Left ventricle myocardium inferior (tissue), 1 donor: ENCODE measurements around the gene LMNB1. TPM values are rescaled to one million over a fixed set of nuclear protein-coding genes. Genes with fewer than 3 reads are reported as not detected.
A peak's percentile ranks its signal among the peaks of the same experiment; 100 is the strongest.
"Not testable (repeated sequence)": the region's sequence is repeated elsewhere in the genome, so short reads cannot be mapped to it uniquely, and the experiment has no call there.

Source experiments
- DNase-seq: peaks from one replicate; pipeline ENCODE4 v3.0.0-alpha.2; 2020
- H3K27ac ChIP-seq: fragments of 200-600 bp; replicated peaks from 2 replicates; pipeline ENCODE4 v1.8.0; 2021
- H3K27me3 ChIP-seq: fragments of 200-600 bp; 2 replicates; pipeline ENCODE4 v1.8.0; 2021; ENCODE audit warnings: low read depth
- H3K36me3 ChIP-seq: fragments of 200-600 bp; 2 replicates; pipeline ENCODE4 v1.8.0; 2021
- H3K4me1 ChIP-seq: fragments of 200-600 bp; 2 replicates; pipeline ENCODE4 v1.8.0; 2021
- H3K4me3 ChIP-seq: fragments of 200-600 bp; 2 replicates; pipeline ENCODE4 v1.8.0; 2021; ENCODE audit warnings: mild to moderate bottlenecking, moderate library complexity
- H3K9me3 ChIP-seq: fragments of 200-600 bp; replicated peaks from 2 replicates; pipeline ENCODE4 v1.8.0; 2021
- intact Hi-C: fragments of 100-400 bp; cut with micrococcal nuclease; formaldehyde crosslinking; loops from one replicate; pipeline ENCODE4 v1.11.0; 2022
- total RNA-seq: library from RNA; stranded (reverse); fragmentation: NEBNext Ultra II Directional; extraction: Animal tissue kit (Norgen Biotek cat#: 25700); gene quantifications from one replicate; pipeline ENCODE4 v1.2.1, GENCODE V29; 2021
- TF ChIP-seq, protein P1 (sequence below): fragments of 200-600 bp; IDR thresholded peaks from 2 replicates; pipeline ENCODE4 v1.8.0; 2021; ENCODE audit warnings: antibody characterized with exemption, mild to moderate bottlenecking, borderline replicate concordance
- donor health status: DM: no; HTN: yes; CAD: no; lungs with severe emphysema.

Gene LMNB1
- total RNA-seq, 1 donor from 2014 or later: 1.8 TPM

DNA sequence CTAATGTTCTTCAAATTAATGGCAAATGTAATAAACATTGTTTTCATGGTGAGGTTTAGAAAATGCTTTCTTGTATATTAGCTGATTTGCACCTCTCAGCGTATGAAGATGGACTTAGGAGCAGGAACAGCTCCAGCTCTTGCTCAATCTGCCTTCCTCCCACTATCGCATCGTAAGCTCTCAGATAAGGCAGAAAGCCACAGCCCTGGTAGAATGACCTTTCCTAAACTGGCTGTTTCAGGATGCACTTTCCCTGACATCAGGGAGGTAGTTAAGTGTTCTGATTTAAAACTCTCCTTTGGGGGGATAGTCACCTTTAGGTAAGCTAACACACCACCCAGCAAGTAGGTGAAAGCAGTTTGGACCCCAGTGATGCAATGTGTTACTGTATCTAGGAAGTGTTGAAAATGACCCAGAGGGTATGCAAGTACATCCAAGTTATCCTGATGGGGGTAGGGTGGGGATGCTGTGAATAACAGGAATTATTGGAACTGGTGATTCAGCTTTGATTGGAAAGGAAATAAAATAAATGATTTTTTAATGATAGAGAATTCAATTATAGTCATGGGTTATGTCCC is 72.3 kb downstream of the LMNB1 start:
- intact Hi-C loops: no loop called here
- no peak overlapping the region for H3K4me3 ChIP-seq
- H3K27me3 ChIP-seq: no peaks in the 10 kb centered on the region
- TF ChIP-seq, protein P1, sequence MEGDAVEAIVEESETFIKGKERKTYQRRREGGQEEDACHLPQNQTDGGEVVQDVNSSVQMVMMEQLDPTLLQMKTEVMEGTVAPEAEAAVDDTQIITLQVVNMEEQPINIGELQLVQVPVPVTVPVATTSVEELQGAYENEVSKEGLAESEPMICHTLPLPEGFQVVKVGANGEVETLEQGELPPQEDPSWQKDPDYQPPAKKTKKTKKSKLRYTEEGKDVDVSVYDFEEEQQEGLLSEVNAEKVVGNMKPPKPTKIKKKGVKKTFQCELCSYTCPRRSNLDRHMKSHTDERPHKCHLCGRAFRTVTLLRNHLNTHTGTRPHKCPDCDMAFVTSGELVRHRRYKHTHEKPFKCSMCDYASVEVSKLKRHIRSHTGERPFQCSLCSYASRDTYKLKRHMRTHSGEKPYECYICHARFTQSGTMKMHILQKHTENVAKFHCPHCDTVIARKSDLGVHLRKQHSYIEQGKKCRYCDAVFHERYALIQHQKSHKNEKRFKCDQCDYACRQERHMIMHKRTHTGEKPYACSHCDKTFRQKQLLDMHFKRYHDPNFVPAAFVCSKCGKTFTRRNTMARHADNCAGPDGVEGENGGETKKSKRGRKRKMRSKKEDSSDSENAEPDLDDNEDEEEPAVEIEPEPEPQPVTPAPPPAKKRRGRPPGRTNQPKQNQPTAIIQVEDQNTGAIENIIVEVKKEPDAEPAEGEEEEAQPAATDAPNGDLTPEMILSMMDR: no peak
- H3K27ac ChIP-seq: peak overlapping the region; percentile 74
- peaks cover 67% of the 10 kb centered on the region for H3K4me1 ChIP-seq
- H3K9me3 ChIP-seq: no peaks in the 10 kb centered on the region
- no peak for DNase-seq
- H3K36me3 ChIP-seq: no peaks in the 10 kb centered on the region

DNA sequence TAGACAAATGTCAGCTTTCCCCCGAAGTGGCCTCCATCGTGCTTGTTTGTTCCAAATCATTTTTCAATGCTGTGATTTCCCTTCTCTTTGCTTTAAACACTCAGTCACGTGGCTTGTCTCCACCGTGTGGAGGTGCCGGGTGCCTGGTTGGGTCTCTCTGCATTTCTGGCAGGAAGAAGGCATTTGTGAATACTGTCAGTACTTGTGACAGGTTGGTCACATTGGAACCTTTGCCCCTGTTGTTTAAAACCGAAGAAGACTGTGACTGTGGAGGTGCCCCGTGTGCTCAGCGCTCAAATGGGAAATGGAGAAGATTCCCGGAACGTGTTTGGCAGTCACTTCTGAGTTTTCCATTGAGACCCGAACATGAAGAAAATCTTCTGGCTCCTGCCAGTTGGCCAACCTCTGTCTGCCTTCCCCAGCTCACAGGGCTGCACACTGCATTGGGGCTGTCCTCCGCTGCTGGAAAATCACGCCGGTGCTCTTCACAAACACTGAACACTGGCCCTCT is 74.6 kb downstream of the LMNB1 start:
- intact Hi-C loops: no loop called here
- peak overlapping the region; percentile 80 for H3K27ac ChIP-seq
- H3K9me3 ChIP-seq: no peaks in the 10 kb centered on the region
- H3K4me1 ChIP-seq: peaks cover 55% of the 10 kb centered on the region
- no peak for DNase-seq
- no peaks in the 10 kb centered on the region for H3K27me3 ChIP-seq
- TF ChIP-seq, protein P1: no peak
- peak overlapping the region; percentile 17 for H3K4me3 ChIP-seq
- H3K36me3 ChIP-seq: no peaks in the 10 kb centered on the region

DNA sequence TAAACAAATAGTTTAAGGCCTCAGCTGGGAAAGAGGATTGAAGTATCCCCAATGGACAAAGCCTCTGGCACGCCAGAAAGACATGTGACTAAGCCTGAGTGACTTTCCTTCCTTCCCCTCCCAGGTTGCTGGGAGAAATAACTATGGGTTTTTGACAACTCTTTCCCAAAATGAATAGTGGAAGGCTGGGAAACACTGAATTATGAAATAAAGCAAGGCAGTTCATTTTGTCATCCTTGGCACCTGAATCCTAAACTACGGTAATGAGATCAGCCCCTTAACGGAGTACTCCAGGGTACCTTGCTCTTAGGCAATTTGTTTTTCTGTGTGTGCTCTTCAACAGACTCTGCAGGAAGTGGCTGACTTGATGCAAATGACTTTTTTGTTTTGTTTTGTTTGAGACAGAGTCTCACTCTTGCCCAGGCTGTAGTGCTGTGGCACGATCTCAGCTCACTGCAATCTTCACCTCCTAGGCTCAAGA is 75.2 kb downstream of the LMNB1 start:
- Histone ChIP-seq H3K4me1 (peaks cover 51% of the 10 kb centered on the region), H3K27me3 (no peaks in the 10 kb centered on the region), H3K4me3 (peak overlapping the region; percentile 17), H3K36me3 (no peaks in the 10 kb centered on the region), H3K9me3 (no peaks in the 10 kb centered on the region), H3K27ac (peak overlapping the region; percentile 80)
- TF ChIP-seq, protein P1: no peak
- no peak for DNase-seq
- intact Hi-C loops: no loop called here

DNA sequence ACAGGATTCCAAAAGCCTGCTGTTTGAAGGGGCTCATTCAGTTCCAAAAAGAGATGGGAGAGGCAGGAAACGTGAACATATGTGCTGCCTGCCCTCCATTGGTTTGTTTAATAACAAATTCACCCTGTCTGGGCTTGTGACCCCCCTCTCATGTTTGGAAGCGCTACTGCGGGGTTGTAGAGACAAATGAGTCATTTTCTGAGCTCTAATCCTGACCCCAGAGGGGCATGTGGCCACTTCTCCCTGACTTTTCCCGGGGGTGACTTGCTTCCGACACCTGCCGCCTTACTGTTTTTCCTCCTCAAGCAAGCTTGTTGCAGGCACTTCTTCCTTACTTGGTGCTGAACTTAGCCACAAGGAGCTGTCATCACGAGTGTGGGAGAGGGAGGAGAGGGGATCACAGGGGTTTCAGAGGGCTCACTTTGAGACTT is 75.9 kb downstream of the LMNB1 start:
- Histone ChIP-seq H3K27ac (peak overlapping the region; percentile 80), H3K27me3 (no peaks in the 10 kb centered on the region), H3K9me3 (no peaks in the 10 kb centered on the region), H3K36me3 (no peaks in the 10 kb centered on the region), H3K4me3 (peak overlapping the region; percentile 17), H3K4me1 (peaks cover 52% of the 10 kb centered on the region)
- TF ChIP-seq, protein P1: no peak
- intact Hi-C loops: no loop called here
- DNase-seq: no peak

DNA sequence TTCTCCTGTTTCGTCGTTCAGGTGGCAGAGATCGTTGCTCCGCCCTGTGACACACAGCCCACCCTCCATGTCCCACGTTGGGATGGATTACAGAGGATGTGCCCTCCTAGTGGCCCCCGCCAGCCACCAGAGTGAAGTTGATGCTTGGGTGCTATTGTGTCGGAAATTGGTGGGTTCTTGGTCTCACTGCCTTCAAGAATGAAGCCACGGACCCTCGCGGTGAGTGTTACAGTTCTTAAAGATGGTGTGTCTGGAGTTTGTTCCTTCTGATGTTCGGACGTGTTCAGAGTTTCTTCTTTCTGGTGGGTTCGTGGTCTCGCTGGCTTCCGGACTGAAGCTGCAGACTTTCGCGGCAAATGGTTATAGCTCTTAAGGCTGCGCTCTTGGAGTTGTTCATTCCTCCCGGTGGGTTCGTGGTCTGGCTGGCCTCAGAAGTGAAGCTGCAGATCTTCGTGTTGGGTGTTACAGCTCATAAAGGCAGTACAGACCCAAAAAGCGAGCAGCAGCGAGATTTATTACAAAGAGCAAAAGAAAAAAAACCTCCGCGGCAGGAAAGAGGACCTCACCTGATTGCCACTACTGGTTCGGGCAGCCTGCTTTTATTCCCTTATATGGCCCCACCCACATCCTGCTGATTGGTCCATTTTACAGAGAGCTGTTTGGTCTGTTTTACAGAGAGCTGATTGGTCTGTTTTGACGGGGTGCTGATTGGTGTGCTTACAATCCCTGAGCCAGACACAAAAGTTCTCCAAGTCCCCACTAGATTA is 76.8 kb downstream of the LMNB1 start:
- H3K36me3 ChIP-seq, intact Hi-C loops, H3K27me3 ChIP-seq, H3K9me3 ChIP-seq, DNase-seq, H3K4me3 ChIP-seq, H3K27ac ChIP-seq: not testable (repeated sequence)
- H3K4me1 ChIP-seq: peaks cover 49% of the 10 kb centered on the region

DNA sequence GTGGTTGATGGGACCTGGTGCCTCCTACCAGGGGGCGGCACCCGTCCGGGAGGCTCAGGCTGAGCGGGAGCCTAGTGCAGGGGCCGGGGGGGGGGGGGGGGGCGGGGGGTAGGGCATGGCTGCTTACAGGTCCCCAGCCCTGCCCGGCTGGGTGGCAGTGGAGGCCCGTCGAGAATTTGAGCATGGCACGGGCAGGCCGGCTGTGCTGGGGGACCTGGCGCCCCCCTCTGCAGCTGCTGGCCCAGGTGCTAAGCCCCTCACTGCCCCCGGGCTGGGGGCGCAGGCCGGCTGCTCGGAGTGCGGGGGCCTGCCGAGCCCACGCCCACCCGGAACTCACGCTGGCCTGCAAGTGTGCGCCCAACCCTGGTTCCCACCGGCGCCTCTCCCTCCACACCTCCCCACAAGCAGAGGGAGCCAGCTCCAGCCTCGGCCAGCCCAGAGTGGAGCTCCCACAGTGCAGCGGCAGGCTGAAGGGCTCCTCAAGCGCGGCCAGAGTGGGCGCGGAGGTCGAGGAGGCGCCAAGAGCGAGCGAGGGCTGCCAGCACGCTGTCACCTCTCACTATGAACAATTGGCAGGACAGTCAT is 77.7 kb downstream of the LMNB1 start:
- intact Hi-C loops: no loop called here

More for the DNA sequence above, 77.7 kb downstream of the LMNB1 start:
- H3K4me3 ChIP-seq: no peak overlapping the region
- H3K27ac ChIP-seq: no peak overlapping the region
- no peaks in the 10 kb centered on the region for H3K27me3 ChIP-seq
- TF ChIP-seq, protein P1: no peak
- DNase-seq: no peak
- peaks cover 40% of the 10 kb centered on the region for H3K4me1 ChIP-seq
- no peaks in the 10 kb centered on the region for H3K9me3 ChIP-seq
- no peaks in the 10 kb centered on the region for H3K36me3 ChIP-seq
